SKM-1 treated with dmso at 0.1 percent for 144 hours (cell line): Measurements from ENCODE around the gene RNF215.
A peak's percentile ranks its signal among the peaks of the same experiment; 100 is the strongest.

Experiments
- DNase-seq: peaks from one replicate; lab custom pipeline; 2025; ENCODE audit not compliant: unreplicated experiment; lab: John Stamatoyannopoulos, UW

The RNF215 gene

GRCh38 chr22:30386960-30387827, at the start of gene RNF215:
Gene RNF215, minus strand, starts transcription at chr22:30387411. Its CDS starts 98 bp downstream, at chr22:30387313.
- DNase-seq, result peak; percentile 66

GRCh38 chr22:30436196-30436595, 49.0 kb upstream of the RNF215 start:
- DNase-seq, result no peak

- no peak for DNase-seq
Measured at GRCh38 chr22:30435674-30436126, 48.5 kb upstream of the RNF215 start.

- no peak for DNase-seq
Measured at GRCh38 chr22:30434843-30435242, 47.6 kb upstream of the RNF215 start.

- DNase-seq, result no peak
Measured at GRCh38 chr22:30433773-30434172, 46.6 kb upstream of the RNF215 start.

GRCh38 chr22:30433227-30433626, 46.0 kb upstream of the RNF215 start:
- no peak for DNase-seq

- DNase-seq, result no peak
Measured at GRCh38 chr22:30432520-30432919, 45.3 kb upstream of the RNF215 start.

- no peak for DNase-seq
Measured at GRCh38 chr22:30432096-30432495, 44.9 kb upstream of the RNF215 start.

GRCh38 chr22:30430933-30431332, 43.7 kb upstream of the RNF215 start:
- no peak for DNase-seq

- no peak for DNase-seq
Measured at GRCh38 chr22:30429887-30430286, 42.7 kb upstream of the RNF215 start.

GRCh38 chr22:30427871-30428270, 40.7 kb upstream of the RNF215 start:
- no peak for DNase-seq

GRCh38 chr22:30426388-30427353, 39.5 kb upstream of the RNF215 start:
- peak; percentile 70 for DNase-seq

- DNase-seq, result peak; percentile 70
Measured at GRCh38 chr22:30425616-30426387, 38.6 kb upstream of the RNF215 start, which contains the start of gene MTFP1. Gene MTFP1, plus strand, starts transcription at chr22:30425768. Its CDS starts 112 bp downstream, at chr22:30425880.

GRCh38 chr22:30425327-30425615, 38.1 kb upstream of the RNF215 start:
- DNase-seq, result no peak

- peak; percentile 11 for DNase-seq
Measured at GRCh38 chr22:30424534-30425326, 37.5 kb upstream of the RNF215 start.

GRCh38 chr22:30423959-30424533, 36.8 kb upstream of the RNF215 start:
- peak; percentile 99 for DNase-seq

- DNase-seq, result no peak
Measured at GRCh38 chr22:30423301-30423958, 36.2 kb upstream of the RNF215 start.

GRCh38 chr22:30422481-30423300, 35.5 kb upstream of the RNF215 start:
- DNase-seq, result no peak
